ENCODE measurements around the gene HAUS5. TPM values are rescaled to one million over a fixed set of nuclear protein-coding genes. Genes with fewer than 3 reads are reported as not detected.
"Not testable (repeated sequence)": the region's sequence is repeated elsewhere in the genome, so short reads cannot be mapped to it uniquely, and the experiment has no call there.

HAUS5 gene
- total RNA-seq, 1 experiment from 2014 or later, result 25.9 TPM

DNA sequence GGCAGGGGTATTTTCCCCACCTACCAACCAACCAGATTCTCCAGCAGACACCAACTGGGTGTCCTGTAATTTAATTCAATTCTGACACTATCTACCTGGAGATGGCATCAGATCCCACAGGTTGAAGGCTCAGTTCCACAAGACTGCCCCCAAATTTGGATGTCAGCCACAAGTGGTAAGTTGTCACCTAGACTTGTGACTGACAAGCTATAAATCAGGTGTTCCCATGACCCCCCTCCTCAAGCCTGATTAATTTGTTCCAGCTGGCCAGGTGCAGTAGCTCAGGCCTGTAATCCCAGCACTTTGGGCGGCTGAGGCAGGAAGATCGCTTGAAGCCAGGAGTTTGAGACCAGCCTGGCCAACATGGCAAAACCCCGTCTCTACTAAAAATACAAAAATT is 10.6 kb upstream of the HAUS5 start:
- H3K9me2 ChIP-seq (replicated peaks; ENCODE audit: low read length), result no peaks in the 10 kb centered on the region
- CTCF ChIA-PET, result no interaction called here
- H2AFZ ChIP-seq (ENCODE audit: low read length), result no peak overlapping the region
- no peaks in the 10 kb centered on the region for H3K9me3 ChIP-seq (ENCODE audit: low read length)
- H3K4me3 ChIP-seq (ENCODE audit: low read length), result no peak overlapping the region
- no peaks in the 10 kb centered on the region for H3K27me3 ChIP-seq (ENCODE audit: low read length)
- ATAC-seq (no peak), DNase-seq (no peak)
- H3K27ac ChIP-seq (ENCODE audit: low read length), result no peak overlapping the region
- H3K36me3 ChIP-seq (ENCODE audit: low read depth, low read length), result no peaks in the 10 kb centered on the region
- no peak overlapping the region for H3K4me2 ChIP-seq (ENCODE audit: low read length)
- H4K20me1 ChIP-seq (ENCODE audit: low read length), result no peaks in the 10 kb centered on the region
- H3F3A ChIP-seq (ENCODE audit: low read length, unreplicated experiment), result no peaks in the 10 kb centered on the region
- POLR2A ChIA-PET (ENCODE audit: unreplicated experiment), result no interaction called here
- no peak overlapping the region for H3K9ac ChIP-seq (ENCODE audit: low read length)
- H3K79me2 ChIP-seq (ENCODE audit: low read length), result no peaks in the 10 kb centered on the region
- no TSS peak for BruUV-seq (replicated peaks)
- TF ChIP-seq EZH2 (IDR thresholded peaks at IDR 0.05; ENCODE audit: low read length, unreplicated experiment) (no peak), EZH2phosphoT487 (IDR thresholded peaks at IDR 0.05; ENCODE audit: borderline replicate concordance, low read length) (no peak)
- TF ChIP-seq, protein P1, sequence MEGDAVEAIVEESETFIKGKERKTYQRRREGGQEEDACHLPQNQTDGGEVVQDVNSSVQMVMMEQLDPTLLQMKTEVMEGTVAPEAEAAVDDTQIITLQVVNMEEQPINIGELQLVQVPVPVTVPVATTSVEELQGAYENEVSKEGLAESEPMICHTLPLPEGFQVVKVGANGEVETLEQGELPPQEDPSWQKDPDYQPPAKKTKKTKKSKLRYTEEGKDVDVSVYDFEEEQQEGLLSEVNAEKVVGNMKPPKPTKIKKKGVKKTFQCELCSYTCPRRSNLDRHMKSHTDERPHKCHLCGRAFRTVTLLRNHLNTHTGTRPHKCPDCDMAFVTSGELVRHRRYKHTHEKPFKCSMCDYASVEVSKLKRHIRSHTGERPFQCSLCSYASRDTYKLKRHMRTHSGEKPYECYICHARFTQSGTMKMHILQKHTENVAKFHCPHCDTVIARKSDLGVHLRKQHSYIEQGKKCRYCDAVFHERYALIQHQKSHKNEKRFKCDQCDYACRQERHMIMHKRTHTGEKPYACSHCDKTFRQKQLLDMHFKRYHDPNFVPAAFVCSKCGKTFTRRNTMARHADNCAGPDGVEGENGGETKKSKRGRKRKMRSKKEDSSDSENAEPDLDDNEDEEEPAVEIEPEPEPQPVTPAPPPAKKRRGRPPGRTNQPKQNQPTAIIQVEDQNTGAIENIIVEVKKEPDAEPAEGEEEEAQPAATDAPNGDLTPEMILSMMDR (conservative IDR thresholded peaks at IDR 0.05; ENCODE audit: low read depth, low read length), result no peak
- intact Hi-C loops (cut with micrococcal nuclease), result no loop called here
- 0 out of 2 replicates have a peak, but pooled peaks cover 3% of the 10 kb centered on the region for H3K4me1 ChIP-seq (ENCODE audit: insufficient read depth, low read length)

DNA sequence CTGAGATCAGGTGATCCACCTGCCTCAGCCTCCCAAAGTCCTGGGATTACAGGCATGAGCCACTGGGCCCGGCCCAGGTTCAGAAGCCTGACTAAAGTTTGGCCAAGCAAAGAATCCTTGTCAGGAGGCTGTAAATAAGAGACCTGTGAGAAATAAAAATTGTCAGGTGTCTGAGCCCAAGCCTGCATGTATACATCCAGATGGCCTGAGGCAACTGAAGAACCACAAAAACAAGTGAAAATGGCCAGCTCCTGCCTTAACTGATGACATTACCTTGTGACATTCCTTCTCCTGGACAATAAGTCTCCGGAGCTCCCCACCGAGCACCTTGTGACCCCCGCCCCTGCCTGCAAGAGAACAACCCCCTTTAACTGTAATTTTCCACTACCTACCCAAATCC is 8.1 kb upstream of the HAUS5 start:
- POLR2A ChIA-PET (ENCODE audit: unreplicated experiment); ATAC-seq; BruUV-seq (replicated peaks); CTCF ChIA-PET; H3K9ac ChIP-seq (ENCODE audit: low read length); H3K27ac ChIP-seq (ENCODE audit: low read length); H3K9me2 ChIP-seq (replicated peaks; ENCODE audit: low read length); H3F3A ChIP-seq (ENCODE audit: low read length, unreplicated experiment); H2AFZ ChIP-seq (ENCODE audit: low read length); H3K36me3 ChIP-seq (ENCODE audit: low read depth, low read length); H3K4me3 ChIP-seq (ENCODE audit: low read length); H3K4me1 ChIP-seq (ENCODE audit: insufficient read depth, low read length); DNase-seq; H4K20me1 ChIP-seq (ENCODE audit: low read length); H3K27me3 ChIP-seq (ENCODE audit: low read length); H3K9me3 ChIP-seq (ENCODE audit: low read length); H3K4me2 ChIP-seq (ENCODE audit: low read length); H3K79me2 ChIP-seq (ENCODE audit: low read length): not testable (repeated sequence)
- intact Hi-C loops (cut with micrococcal nuclease), result loop anchor here (2.0 kb wide), 1 partner anchor 56 kb away; no protein-coding TSS in a partner anchor

DNA sequence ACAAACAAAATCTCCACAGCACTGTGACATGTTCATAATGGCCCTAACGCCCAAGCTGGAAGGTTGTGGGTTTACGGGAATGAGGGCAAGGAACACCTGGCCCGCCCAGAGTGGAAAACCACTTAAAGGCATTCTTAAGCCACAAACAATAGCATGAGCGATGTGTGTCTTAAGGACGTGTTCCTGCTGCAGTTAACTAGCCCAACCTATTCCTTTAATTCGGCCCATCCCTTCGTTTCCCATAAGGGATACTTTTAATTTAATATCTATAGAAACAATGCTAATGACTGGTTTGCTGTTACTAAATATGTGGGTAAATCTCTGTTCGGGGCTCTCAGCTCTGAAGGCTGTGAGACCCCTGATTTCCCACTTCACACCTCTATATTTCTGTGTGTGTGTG is 5.4 kb upstream of the HAUS5 start:
- H3K4me1 ChIP-seq (ENCODE audit: insufficient read depth, low read length); H3K4me3 ChIP-seq (ENCODE audit: low read length); H3K4me2 ChIP-seq (ENCODE audit: low read length); DNase-seq; H3K9ac ChIP-seq (ENCODE audit: low read length); H3K27ac ChIP-seq (ENCODE audit: low read length); H3K36me3 ChIP-seq (ENCODE audit: low read depth, low read length); CTCF ChIA-PET; H3K9me2 ChIP-seq (replicated peaks; ENCODE audit: low read length); POLR2A ChIA-PET (ENCODE audit: unreplicated experiment); H2AFZ ChIP-seq (ENCODE audit: low read length); intact Hi-C loops (cut with micrococcal nuclease); H3K79me2 ChIP-seq (ENCODE audit: low read length); BruUV-seq (replicated peaks); H3F3A ChIP-seq (ENCODE audit: low read length, unreplicated experiment); H3K9me3 ChIP-seq (ENCODE audit: low read length); H4K20me1 ChIP-seq (ENCODE audit: low read length); H3K27me3 ChIP-seq (ENCODE audit: low read length); ATAC-seq: not testable (repeated sequence)

DNA sequence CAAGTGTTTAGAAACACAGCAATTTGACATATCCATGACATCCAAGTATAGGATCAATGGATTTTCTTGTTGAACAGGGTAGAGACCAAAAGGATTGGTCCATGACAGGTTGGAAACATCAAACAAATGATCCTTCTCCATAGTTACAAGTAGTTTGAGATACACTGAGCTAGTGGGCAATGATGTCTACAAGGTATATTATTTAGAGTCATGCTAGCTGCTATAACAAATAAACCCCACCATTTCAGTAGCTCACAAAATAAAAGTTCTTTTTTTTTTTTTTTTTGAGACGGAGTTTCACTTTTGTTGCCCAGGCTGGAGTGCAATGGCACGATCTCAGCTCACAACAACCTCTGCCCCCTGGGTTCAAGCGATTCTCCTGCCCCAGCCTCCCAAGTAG is 4.9 kb upstream of the HAUS5 start:
- POLR2A ChIA-PET (ENCODE audit: unreplicated experiment), result no interaction called here
- CTCF ChIA-PET, result no interaction called here

More for the DNA sequence above, 4.9 kb upstream of the HAUS5 start:
- DNase-seq, result no peak
- Histone ChIP-seq H3K9me3 (ENCODE audit: low read length) (no peaks in the 10 kb centered on the region), H3K27ac (ENCODE audit: low read length) (no peak overlapping the region), H3K9ac (ENCODE audit: low read length) (no peak overlapping the region), H3K4me2 (ENCODE audit: low read length) (no peak overlapping the region), H3K4me1 (ENCODE audit: insufficient read depth, low read length) (peaks cover 7% of the 10 kb centered on the region; the same call in 1 of the 2 replicates), H3K79me2 (ENCODE audit: low read length) (peaks cover under 1% of the 10 kb centered on the region; the same call in 1 of the 2 replicates), H4K20me1 (ENCODE audit: low read length) (no peaks in the 10 kb centered on the region), H2AFZ (ENCODE audit: low read length) (no peak overlapping the region), H3K4me3 (ENCODE audit: low read length) (no peak overlapping the region), H3F3A (ENCODE audit: low read length, unreplicated experiment) (no peaks in the 10 kb centered on the region), H3K27me3 (ENCODE audit: low read length) (no peaks in the 10 kb centered on the region), H3K9me2 (replicated peaks; ENCODE audit: low read length) (no peaks in the 10 kb centered on the region), H3K36me3 (ENCODE audit: low read depth, low read length) (no peaks in the 10 kb centered on the region)
- BruUV-seq (replicated peaks), result no TSS peak
- TF ChIP-seq EZH2phosphoT487 (IDR thresholded peaks at IDR 0.05; ENCODE audit: borderline replicate concordance, low read length) (no peak), EZH2 (IDR thresholded peaks at IDR 0.05; ENCODE audit: low read length, unreplicated experiment) (no peak)
- TF ChIP-seq, protein P1 (conservative IDR thresholded peaks at IDR 0.05; ENCODE audit: low read depth, low read length), result no peak
- intact Hi-C loops (cut with micrococcal nuclease), result no loop called here
- ATAC-seq, result no peak

Measured in PC-3 (cell line).